T-helper 22 cell (primary cell): ENCODE measurements around the gene PLSCR5.

Experiments
- DNase-seq: peaks from one replicate; pipeline ENCODE4 v3.0.0-alpha.2; 2020; ENCODE audit warnings: low read depth

Gene PLSCR5

GRCh38 chr3:146544002-146544928, 60.9 kb downstream of the PLSCR5 start, which contains the start of gene PLSCR1:
Gene PLSCR1, minus strand, starts transcription at chr3:146544607. Its CDS starts 8,055 bp downstream, at chr3:146536552.
- peak; percentile 41 for DNase-seq

GRCh38 chr3:146543461-146544001, 61.6 kb downstream of the PLSCR5 start:
- DNase-seq: no peak

- no peak for DNase-seq
Measured at GRCh38 chr3:146542978-146543377, 62.2 kb downstream of the PLSCR5 start.

GRCh38 chr3:146542179-146542578, 63.0 kb downstream of the PLSCR5 start:
- no peak for DNase-seq

GRCh38 chr3:146540978-146541377, 64.2 kb downstream of the PLSCR5 start:
- no peak for DNase-seq

GRCh38 chr3:146540236-146540635, 64.9 kb downstream of the PLSCR5 start:
- DNase-seq: no peak

- no peak for DNase-seq
Measured at GRCh38 chr3:146539315-146539714, 65.8 kb downstream of the PLSCR5 start.

- no peak for DNase-seq
Measured at GRCh38 chr3:146537603-146538002, 67.5 kb downstream of the PLSCR5 start.

GRCh38 chr3:146536681-146537080, 68.5 kb downstream of the PLSCR5 start:
- no peak for DNase-seq
